NK-92 (cell line): ENCODE results near the gene CWC27.

Experiments used
- DNase-seq: peaks from one replicate; lab custom pipeline; 2025; ENCODE audit not compliant: unreplicated experiment; lab: John Stamatoyannopoulos, UW

The CWC27 gene

GRCh38 chr5:64768358-64769312 is at the start of gene CWC27, which contains the start of gene SREK1IP1:
Gene CWC27, plus strand, starts transcription at chr5:64768930. Its CDS starts 217 bp downstream, at chr5:64769147.
Gene SREK1IP1, minus strand, starts transcription at chr5:64768691. Its CDS starts 174 bp downstream, at chr5:64768517.
- DNase-seq: no peak

GRCh38 chr5:64722588-64722987 is 46.1 kb upstream of the CWC27 start:
- DNase-seq: no peak

- DNase-seq: no peak
These were observed 41.6 kb upstream of the CWC27 start for GRCh38 chr5:64727150-64727549.

- no peak for DNase-seq
These were observed 26.3 kb upstream of the CWC27 start for GRCh38 chr5:64742411-64742810.

- no peak for DNase-seq
These were observed 25.9 kb upstream of the CWC27 start for GRCh38 chr5:64742821-64743220.

GRCh38 chr5:64744914-64745313 is 23.8 kb upstream of the CWC27 start:
- DNase-seq: no peak

GRCh38 chr5:64746446-64746845 is 22.3 kb upstream of the CWC27 start:
- no peak for DNase-seq

- no peak for DNase-seq
These were observed 19.3 kb upstream of the CWC27 start for GRCh38 chr5:64749385-64749784.

GRCh38 chr5:64754066-64754465 is 14.7 kb upstream of the CWC27 start:
- DNase-seq: no peak

GRCh38 chr5:64758901-64759300 is 9.8 kb upstream of the CWC27 start:
- no peak for DNase-seq

- no peak for DNase-seq
These were observed 8.6 kb upstream of the CWC27 start for GRCh38 chr5:64759960-64760660.

- no peak for DNase-seq
These were observed 4.7 kb upstream of the CWC27 start for GRCh38 chr5:64763948-64764503.

- no peak for DNase-seq
These were observed 2.8 kb upstream of the CWC27 start for GRCh38 chr5:64765804-64766504.

- no peak for DNase-seq
These were observed 1.8 kb upstream of the CWC27 start for GRCh38 chr5:64766941-64767340.

GRCh38 chr5:64767959-64768357 is 772 bp upstream of the CWC27 start:
- DNase-seq: no peak

GRCh38 chr5:64769855-64770254 is 1.1 kb downstream of the CWC27 start:
- DNase-seq: no peak

- no peak for DNase-seq
These were observed 3.0 kb downstream of the CWC27 start for GRCh38 chr5:64771736-64772135.

GRCh38 chr5:64773533-64773932 is 4.8 kb downstream of the CWC27 start:
- no peak for DNase-seq

- DNase-seq: no peak
These were observed 6.6 kb downstream of the CWC27 start for GRCh38 chr5:64775291-64775690.

- DNase-seq: peak; percentile 8
These were observed 15.8 kb downstream of the CWC27 start for GRCh38 chr5:64784451-64785025.

GRCh38 chr5:64786372-64786771 is 17.6 kb downstream of the CWC27 start:
- DNase-seq: no peak
